ENCODE data around the gene OGFR. TPM values are rescaled to one million over a fixed set of nuclear protein-coding genes. Genes with fewer than 3 reads are reported as not detected.

OGFR gene
- total and polyA plus RNA-seq, 2 donors (not counting 1 experiment from before 2014, with no cell fraction given): 71.7 to 102 TPM

DNA sequence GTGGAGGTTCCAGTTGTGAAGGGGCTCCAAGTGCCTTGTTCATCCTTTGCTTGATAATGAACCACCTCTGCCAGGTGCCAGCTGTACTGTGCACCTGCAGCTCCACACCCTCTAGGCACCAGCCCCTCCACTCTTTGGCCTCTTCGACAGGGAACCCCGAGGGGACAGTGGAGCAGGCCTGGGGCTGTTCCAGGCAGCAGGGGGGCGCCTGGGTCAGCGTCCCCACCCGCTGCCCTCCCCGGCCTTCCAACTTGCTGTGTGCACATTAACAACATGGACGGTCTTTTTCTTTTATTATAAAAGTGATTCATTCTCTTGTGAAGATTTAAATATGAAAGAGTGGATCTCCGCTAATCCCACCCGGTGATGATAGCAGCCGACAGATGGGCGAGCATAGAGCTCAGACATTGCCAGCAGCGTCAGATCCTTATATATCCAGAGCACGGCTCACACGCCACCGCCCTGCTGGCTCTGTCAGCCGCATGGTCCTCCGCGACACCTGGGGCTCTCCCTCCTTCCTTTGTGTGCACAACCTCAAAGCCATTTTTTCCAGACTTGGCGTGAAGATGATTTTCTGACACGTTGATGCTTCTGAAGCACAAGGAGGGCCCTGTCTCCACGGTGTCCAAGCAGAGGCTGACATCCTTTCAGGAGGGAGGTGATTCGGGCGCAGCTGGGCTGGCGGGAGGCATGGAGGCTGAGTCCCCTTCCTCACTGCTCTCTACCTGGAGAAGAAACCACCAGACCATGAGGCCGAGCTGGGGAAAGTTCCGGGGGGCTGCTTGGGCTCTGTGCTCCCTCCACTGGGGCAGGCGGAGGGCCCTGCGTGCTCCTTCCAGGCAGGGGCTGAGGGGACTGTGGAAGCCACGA lies 30.6 kb upstream of the OGFR start:
- POLR2A ChIA-PET: no interaction called here

DNA sequence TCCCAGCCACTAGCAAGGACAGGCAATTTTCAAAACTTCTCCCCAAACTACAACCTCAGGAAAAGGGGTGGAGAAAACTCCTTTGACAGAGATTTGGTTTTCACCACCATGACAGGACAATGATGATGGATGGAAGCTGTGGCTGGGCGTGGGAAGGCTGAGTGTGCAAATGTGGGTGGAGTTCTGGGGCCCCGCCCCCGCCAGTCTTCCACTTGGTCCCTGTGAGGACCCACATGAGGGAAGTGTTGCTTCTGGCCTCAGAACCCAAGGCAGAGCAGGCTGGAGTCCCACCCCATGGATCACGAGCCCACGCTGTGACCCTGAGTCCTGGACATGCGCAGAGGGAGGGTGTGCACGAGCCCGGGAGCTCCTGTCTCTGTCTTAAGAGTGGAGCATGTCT lies 29.9 kb upstream of the OGFR start:
- no peak for ATAC-seq (ENCODE audit: low read depth)
- TF ChIP-seq, protein P1, sequence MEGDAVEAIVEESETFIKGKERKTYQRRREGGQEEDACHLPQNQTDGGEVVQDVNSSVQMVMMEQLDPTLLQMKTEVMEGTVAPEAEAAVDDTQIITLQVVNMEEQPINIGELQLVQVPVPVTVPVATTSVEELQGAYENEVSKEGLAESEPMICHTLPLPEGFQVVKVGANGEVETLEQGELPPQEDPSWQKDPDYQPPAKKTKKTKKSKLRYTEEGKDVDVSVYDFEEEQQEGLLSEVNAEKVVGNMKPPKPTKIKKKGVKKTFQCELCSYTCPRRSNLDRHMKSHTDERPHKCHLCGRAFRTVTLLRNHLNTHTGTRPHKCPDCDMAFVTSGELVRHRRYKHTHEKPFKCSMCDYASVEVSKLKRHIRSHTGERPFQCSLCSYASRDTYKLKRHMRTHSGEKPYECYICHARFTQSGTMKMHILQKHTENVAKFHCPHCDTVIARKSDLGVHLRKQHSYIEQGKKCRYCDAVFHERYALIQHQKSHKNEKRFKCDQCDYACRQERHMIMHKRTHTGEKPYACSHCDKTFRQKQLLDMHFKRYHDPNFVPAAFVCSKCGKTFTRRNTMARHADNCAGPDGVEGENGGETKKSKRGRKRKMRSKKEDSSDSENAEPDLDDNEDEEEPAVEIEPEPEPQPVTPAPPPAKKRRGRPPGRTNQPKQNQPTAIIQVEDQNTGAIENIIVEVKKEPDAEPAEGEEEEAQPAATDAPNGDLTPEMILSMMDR (IDR thresholded peaks at IDR 0.05): no peak
- TF ChIP-seq EZH2 (IDR thresholded peaks at IDR 0.05; ENCODE audit: borderline replicate concordance, insufficient read depth, low read depth, low read length, poor library complexity, severe bottlenecking): no peak
- no peaks in the 10 kb centered on the region for H3K9me3 Mint-ChIP-seq (ENCODE audit: insufficient read depth)
- no peak overlapping the region for H3K27ac Mint-ChIP-seq
- H4K20me1 ChIP-seq (ENCODE audit: control insufficient read depth, insufficient read depth, low read length, poor library complexity, severe bottlenecking): no peaks in the 10 kb centered on the region
- no peak overlapping the region for H3K4me3 ChIP-seq (ENCODE audit: control extremely low read depth in 1 of 5, extremely low read depth in 1 of 5, insufficient read depth in 1 of 5, low read depth in 2 of 5, low read length in 4 of 5)
- ChIA-PET POLR2A (no interaction called here), CTCF (no interaction called here)
- peaks cover 25% of the 10 kb centered on the region for H3K4me1 Mint-ChIP-seq
- H3K79me2 ChIP-seq (ENCODE audit: control insufficient read depth, insufficient read depth, low read length): no peaks in the 10 kb centered on the region
- H3K27me3 Mint-ChIP-seq: no peaks in the 10 kb centered on the region
- H3K27ac ChIP-seq (ENCODE audit: low read length in 2 of 2): no peak overlapping the region
- no peak overlapping the region for H3K4me3 Mint-ChIP-seq
- no peak overlapping the region for H2AFZ ChIP-seq (ENCODE audit: insufficient read depth, low read depth, low read length, poor library complexity, severe bottlenecking)
- H3K9ac ChIP-seq (ENCODE audit: low read length): no peak overlapping the region
- intact Hi-C loops (cut with micrococcal nuclease): no loop called here
- WGBS (ENCODE audit: insufficient coverage): 55% methylated on average over 8 of the region's 8 CpGs
- no peak for DNase-seq
- peaks cover 0 to 20% (median 0%) of the 10 kb centered on the region in 3 donors for H3K9me3 ChIP-seq (ENCODE audit: control extremely low read depth in 1 of 3, control insufficient read depth in 2 of 3, insufficient read depth in 1 of 3, low read length in 2 of 3)
- no peaks in the 10 kb centered on the region for H3K27me3 ChIP-seq (replicated peaks in 1 of 4; ENCODE audit: control extremely low read depth in 1 of 4, control insufficient read depth in 3 of 4, insufficient read depth in 4 of 4, low read length in 3 of 4)
- H3K4me1 ChIP-seq (ENCODE audit: control insufficient read depth in 2 of 2, insufficient read depth in 2 of 2, low read length in 2 of 2): peaks cover 17 to 25% of the 10 kb centered on the region in 2 donors
- H3K36me3 ChIP-seq (replicated peaks in 1 of 2; ENCODE audit: control extremely low read depth in 1 of 2, control insufficient read depth in 1 of 2, extremely low read depth in 1 of 2, insufficient read depth in 2 of 2, low read length in 1 of 2): no peaks in the 10 kb centered on the region
- H3K4me2 ChIP-seq (replicated peaks; ENCODE audit: low read depth, low read length, poor library complexity, severe bottlenecking): no peak overlapping the region

More for the DNA sequence above, 30.6 kb upstream of the OGFR start:
- ATAC-seq (ENCODE audit: low read depth) (no peak), DNase-seq (no peak)
- no peak overlapping the region for H3K27ac Mint-ChIP-seq
- intact Hi-C loops (cut with micrococcal nuclease): no loop called here
- TF ChIP-seq, protein P1 (IDR thresholded peaks at IDR 0.05): no peak
- no peak for TF ChIP-seq EZH2 (IDR thresholded peaks at IDR 0.05; ENCODE audit: borderline replicate concordance, insufficient read depth, low read depth, low read length, poor library complexity, severe bottlenecking)
- H3K27me3 Mint-ChIP-seq: peaks cover 2% of the 10 kb centered on the region
- H3K79me2 ChIP-seq (ENCODE audit: control insufficient read depth, insufficient read depth, low read length): no peaks in the 10 kb centered on the region
- H3K4me3 ChIP-seq (ENCODE audit: control extremely low read depth in 1 of 5, extremely low read depth in 1 of 5, insufficient read depth in 1 of 5, low read depth in 2 of 5, low read length in 4 of 5): no peak overlapping the region
- no peak overlapping the region for H3K4me2 ChIP-seq (replicated peaks; ENCODE audit: low read depth, low read length, poor library complexity, severe bottlenecking)
- no peak overlapping the region for H2AFZ ChIP-seq (ENCODE audit: insufficient read depth, low read depth, low read length, poor library complexity, severe bottlenecking)
- no peak overlapping the region for H3K4me3 Mint-ChIP-seq
- H4K20me1 ChIP-seq (ENCODE audit: control insufficient read depth, insufficient read depth, low read length, poor library complexity, severe bottlenecking): no peaks in the 10 kb centered on the region
- H3K27me3 ChIP-seq (replicated peaks in 1 of 4; ENCODE audit: control extremely low read depth in 1 of 4, control insufficient read depth in 3 of 4, insufficient read depth in 4 of 4, low read length in 3 of 4): no peaks in the 10 kb centered on the region
- no peaks in the 10 kb centered on the region for H3K36me3 ChIP-seq (replicated peaks in 1 of 2; ENCODE audit: control extremely low read depth in 1 of 2, control insufficient read depth in 1 of 2, extremely low read depth in 1 of 2, insufficient read depth in 2 of 2, low read length in 1 of 2)
- 89% methylated on average over 27 of the region's 29 CpGs for WGBS (ENCODE audit: insufficient coverage)
- H3K4me1 ChIP-seq (ENCODE audit: control insufficient read depth in 2 of 2, insufficient read depth in 2 of 2, low read length in 2 of 2): peaks cover 17 to 25% of the 10 kb centered on the region in 2 donors
- CTCF ChIA-PET: no interaction called here
- peaks cover 25% of the 10 kb centered on the region for H3K4me1 Mint-ChIP-seq
- no peak overlapping the region for H3K9ac ChIP-seq (ENCODE audit: low read length)
- H3K9me3 Mint-ChIP-seq (ENCODE audit: insufficient read depth): no peaks in the 10 kb centered on the region
- peaks cover 0 to 20% (median 0%) of the 10 kb centered on the region in 3 donors for H3K9me3 ChIP-seq (ENCODE audit: control extremely low read depth in 1 of 3, control insufficient read depth in 2 of 3, insufficient read depth in 1 of 3, low read length in 2 of 3)
- no peak overlapping the region for H3K27ac ChIP-seq (ENCODE audit: low read length in 2 of 2)

Measured in B cell (primary cell).